Lung microvascular endothelial cell (primary cell): ENCODE data around the gene SDSL. TPM values are rescaled to one million over a fixed set of nuclear protein-coding genes. Genes with fewer than 3 reads are reported as not detected.

Source experiments
- DNase-seq, 2 donors: peaks; one replicate each; pipeline versions ENCODE4 v3.0.0 to v3.0.0-alpha.2; 2010; ENCODE audit warnings: low read depth in 2 of 2
- total RNA-seq: library from RNA; depleted of rRNA; stranded (reverse); fragments of >200 nt; gene quantifications from 2 replicates; pipeline ENCODE4 v1.2.1, GENCODE V29; 2014

Gene SDSL
- total RNA-seq, 1 donor from 2014 or later = 4.2 TPM

DNA sequence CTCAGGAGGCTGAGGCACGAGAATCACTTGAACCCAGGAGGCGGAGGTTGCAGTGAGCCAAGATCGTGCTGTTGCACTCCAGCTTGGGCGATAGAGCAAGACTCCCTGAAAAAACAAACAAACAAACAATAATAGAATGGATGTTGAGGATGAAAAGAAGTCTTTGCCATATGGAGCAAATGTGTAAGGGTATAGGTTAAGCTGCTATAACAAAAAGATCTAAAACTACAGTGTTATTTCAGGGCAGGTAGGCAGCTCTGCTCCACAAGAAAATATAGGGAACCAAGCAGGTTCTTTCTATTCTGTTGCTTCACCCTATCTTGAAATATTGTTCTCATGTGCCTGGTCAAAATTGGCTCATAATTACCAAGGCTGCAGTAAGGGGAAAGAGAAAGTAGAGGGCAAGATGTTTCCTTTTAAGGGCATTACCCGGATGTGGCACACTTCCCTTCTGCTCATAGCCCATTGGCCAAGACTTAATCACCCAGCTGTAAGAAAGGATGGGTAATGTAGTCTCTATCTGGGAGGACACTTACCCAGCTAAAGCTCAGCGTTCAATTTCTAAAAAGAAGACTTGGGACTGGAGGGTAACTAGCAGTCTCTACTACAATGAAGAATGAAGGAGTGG lies 23.5 kb downstream of the SDSL start:
- DNase-seq = peak in 1 of 2 donors; percentile 48

DNA sequence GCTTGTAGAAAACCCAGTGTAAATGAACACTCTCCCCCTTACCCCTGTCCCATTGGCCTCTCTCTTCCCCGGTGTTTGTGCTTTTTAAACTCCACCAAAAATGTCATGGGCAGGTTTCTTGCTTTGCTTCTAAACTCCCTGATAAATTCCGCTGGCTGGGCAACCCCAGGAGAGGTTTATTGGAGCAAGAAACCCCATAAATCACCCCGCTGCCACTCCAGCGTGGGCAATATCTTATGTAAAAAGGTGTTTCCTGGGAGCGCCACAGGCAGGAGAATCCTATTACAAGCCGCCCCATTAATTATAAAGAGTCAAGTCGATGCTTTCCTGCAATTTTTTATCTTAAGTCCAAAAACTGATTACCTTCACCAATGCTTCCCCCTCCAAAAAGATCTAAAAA lies 26.7 kb downstream of the SDSL start:
- DNase-seq = no peak

GRCh38 chr12:113449299-113449698 lies 27.1 kb downstream of the SDSL start:
- no peak for DNase-seq

GRCh38 chr12:113449839-113450238 lies 27.7 kb downstream of the SDSL start:
- DNase-seq = no peak

DNA sequence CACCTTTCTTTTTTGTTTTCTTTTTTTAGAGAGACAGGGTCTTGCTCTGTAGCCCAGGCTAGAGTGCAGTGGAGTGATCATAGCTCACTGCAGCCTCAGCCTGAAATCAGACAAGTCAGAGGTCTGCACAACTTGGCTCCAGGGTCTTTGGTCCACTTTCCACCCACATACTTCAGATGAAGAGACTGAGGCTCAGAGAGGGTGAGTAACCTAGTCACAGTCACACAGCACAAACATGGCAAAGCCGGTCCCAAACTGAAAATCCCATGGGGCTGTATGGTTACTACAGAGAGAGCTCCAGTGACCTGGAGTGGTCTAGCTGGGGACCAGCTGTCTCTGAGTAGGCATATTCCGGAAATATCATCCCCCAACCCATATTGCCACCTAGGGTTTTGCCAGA lies 30.3 kb downstream of the SDSL start:
- no peak for DNase-seq

DNA sequence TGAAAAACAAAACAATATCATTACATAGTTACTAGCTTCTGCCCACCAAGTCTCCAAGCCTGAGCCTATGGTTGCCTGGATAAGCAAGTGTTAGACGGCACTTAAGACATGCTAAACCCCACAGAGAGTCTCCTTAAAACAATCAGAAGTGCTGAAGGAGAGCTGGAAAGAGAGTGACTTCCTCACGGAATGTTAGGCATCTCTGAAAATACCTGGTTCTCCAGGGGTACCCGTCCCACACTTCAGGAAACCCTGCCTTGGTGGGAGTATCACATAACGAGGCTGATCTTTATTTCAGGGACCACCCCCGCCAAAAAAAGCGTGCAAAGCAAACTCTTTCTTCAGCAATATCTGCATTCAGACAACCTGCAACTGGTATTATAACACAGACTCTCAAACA lies 31.1 kb downstream of the SDSL start:
- no peak for DNase-seq

GRCh38 chr12:113456199-113456598 lies 34.0 kb downstream of the SDSL start:
- no peak for DNase-seq

DNA sequence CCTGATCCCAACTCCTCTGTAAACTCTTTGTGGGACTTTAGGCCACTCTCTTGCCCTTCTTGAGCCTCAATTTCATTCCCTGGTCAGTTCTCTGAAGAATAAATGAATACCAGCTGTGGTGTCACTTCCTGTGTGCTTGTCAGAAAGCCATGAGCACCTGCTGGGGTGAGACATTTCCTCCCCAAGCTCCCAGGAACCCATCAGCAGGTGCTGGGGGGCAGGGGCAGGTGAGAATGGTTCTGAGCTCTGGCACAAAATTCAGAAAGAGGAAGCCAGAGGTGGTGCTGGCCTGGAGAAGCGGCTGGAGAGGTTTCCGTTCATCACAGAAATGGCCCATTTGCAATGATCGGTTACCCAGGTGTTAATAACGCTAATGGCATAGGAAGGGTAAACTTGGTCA lies 34.6 kb downstream of the SDSL start:
- DNase-seq = no peak

DNA sequence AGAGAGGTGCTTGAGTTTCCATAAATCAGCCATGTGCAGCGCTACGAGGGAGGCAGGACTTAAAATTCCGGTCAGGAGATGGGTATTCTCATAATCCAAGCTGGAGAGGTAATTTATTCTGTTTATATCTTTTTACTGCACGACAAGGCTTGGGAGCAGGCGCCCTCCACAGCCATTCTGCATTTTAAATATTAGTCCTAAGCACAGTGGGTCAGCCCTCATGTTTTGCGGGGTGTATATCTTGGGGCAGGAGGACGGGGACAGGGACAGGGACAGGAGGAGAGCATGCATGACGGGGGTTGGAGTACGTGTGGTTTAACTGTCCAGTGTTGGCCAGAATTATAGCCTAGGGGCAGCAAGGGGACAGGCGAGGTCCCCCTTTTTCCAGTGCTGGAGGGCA lies 35.0 kb downstream of the SDSL start:
- no peak for DNase-seq

- DNase-seq = no peak
Measured at GRCh38 chr12:113457710-113458109, 35.5 kb downstream of the SDSL start.

- DNase-seq = no peak
Measured at GRCh38 chr12:113459981-113460380, 37.8 kb downstream of the SDSL start.

- peak; percentile 38 to 50 for DNase-seq
Measured at GRCh38 chr12:113461666-113462065, 39.5 kb downstream of the SDSL start.

DNA sequence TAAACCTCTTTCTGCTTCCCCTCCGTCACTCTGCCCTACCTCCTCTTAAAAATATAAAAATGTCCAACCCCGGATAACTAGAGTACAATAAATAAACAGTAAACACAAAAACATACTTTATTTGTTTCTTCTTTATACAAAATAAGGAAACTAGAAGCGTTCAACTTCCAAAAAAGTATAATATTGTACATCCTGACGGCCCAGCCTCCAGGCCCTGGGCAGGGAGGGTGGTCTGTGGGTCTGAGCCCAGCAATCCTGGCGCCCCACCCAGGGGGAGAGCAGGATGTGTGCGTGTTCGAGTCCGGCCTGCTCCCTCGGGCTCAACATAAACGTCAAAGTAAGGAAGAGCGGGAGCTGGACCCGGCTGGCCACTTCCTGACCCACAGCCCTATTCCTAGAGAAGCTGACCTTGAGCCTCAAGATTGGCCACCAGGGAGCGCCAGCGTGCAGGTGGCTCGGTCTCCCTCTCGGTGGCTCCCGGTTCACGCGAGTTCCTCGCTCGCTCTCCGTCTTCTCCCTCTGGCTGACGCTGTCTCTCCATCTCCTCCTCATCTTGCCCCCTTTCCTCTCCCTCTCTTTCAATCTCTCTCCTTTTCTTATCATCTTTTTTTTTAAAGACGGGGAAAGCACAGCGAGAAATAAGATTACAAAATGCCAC lies 40.1 kb downstream of the SDSL start:
- DNase-seq = peak; percentile 70 to 83

- DNase-seq = no peak
Measured at GRCh38 chr12:113462998-113463745, 41.0 kb downstream of the SDSL start.

DNA sequence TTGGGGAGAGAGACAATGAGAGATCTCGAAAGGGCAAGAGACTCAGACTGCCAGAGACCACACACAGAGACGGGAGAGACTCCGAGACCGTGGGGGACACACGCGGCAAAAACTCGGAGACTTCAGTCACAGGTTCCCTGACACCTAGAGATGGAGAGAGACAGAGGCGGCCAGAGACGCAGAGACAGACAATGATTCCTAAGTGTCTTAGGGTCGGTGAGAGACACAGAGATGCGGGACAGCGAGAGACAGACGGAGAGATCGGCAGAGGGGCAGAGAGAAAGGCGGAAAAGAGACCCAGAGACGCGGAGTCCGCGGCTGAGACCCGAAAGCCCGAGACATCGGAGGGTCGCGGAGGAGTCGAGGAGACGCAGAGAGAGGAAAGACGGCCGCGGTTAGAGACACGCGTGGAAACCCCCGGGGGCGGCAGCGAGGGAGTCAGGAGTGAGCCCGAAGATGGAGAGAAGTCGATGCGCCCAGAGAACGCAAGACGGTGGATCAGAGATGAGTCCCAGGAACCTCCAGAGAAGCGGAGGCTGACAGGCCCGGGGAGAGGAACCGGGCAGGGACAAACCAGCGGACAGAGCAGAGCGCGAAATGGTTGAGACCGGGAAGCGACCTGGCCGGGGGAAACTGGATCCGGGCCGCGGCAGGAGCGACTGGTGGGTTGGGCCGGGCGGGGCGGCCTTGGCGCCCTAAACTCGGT lies 41.7 kb downstream of the SDSL start:
- DNase-seq = no peak

DNA sequence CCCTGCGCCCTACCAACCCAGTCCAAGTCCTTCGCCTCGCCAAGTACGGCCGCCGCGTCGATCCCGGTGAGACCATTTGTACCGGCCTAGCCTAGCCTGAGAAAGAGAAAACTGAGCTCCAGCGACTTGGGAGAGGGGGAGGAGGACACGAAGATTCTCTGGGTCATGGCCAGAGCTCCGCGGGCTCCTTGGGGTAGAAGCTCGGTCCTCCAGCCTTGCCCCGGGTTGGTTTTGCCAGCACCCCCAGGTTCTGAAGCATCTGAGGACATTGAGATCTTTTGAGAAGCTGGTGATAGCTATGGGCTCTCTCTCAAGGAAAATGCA lies 42.2 kb downstream of the SDSL start:
- DNase-seq = no peak

DNA sequence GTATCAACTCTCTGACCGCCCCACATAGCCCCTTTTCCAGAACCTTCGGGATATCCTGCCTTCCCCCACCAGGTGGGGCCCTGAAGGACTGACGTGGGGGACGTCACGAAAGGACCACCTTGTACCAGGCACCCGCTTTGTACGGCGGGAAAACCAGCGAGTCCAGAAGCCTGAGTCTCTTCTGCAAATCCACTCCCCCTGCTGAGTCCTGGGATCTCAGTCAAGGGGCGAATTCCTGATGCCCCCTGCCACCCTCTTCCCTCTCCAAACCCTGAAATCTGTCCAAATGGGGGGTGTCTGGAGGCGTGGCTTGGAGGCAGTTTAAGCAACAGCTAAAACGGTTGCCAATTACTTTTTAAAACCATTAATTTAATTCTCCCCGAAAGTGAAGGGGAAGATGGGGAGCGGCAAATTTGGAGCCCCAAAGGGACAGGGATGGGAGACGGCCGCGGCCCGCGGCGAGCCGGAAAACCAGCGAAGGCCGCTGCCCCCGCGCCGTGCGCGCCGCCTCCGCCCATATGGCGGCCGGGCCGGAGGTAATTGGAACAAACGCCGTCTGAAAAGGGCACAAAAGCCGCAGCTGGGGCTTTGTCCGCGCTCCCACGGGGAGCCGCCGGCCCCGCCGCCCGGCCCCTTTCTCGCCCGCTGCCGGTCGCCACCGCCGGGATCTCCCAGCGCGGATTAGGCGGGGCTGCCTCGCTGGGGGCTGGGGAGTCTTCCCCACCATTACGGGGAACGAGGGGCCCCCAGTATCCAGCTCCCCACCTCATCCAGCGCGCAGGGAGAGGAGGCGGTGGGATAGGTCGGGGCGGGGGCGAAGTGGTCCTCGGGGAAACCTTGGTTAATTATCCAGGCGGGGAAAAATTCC lies 42.9 kb downstream of the SDSL start:
- no peak for DNase-seq

DNA sequence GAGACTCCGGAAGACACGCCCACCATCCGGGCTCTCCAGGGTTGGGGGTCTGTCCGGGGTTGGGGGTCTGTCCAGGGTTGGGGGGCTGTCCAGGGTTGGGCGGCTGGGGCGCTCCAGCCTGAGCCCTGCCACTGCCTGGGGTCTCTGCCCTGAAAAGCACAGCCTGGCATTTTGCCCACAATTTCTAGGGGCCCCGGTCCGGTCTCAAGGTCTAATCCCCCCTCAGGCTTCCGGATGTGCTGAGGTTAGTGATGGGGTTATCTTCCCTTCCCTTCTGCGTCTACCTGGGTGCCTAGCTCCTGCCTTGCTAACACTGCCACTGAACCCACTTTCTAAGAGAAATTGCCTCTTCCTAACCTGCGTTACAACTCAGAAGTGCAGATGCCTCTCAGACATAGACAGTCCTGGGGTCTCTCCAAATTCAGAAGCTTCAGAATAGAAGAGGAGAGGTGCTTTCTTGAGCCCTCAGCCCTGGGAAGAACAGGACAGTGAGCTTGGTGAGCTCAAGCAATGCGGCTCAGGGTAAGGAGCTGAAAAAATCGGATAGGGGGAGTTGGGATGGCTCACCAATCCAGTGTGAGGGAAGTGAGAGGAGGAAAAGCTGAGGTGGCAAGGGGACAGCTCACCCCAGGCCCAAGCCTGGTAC lies 43.8 kb downstream of the SDSL start:
- no peak for DNase-seq

- no peak for DNase-seq
Measured at GRCh38 chr12:113466454-113467141, 44.4 kb downstream of the SDSL start.

DNA sequence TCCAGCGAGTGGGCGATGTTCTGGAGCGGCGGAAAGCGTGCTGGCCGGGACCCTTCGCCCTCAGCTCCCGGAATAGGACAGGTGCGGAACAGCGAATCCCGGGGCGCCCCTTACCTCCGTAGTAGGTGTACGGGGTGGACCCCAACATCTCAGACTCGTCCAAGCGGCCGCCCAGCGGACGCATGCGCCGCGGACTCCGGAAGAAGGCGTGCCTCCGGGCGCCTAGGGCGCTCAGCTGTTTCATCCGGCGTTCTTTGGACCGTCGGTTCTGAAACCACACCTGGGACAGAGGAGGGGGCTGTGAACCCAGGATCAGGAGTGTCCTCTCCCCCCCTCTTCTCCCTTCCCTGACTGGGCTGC lies 44.9 kb downstream of the SDSL start:
- DNase-seq = no peak
